Nephron progenitor cell (in vitro differentiated cells): ENCODE data around the gene MYO7B.
"Not testable (repeated sequence)": the region's sequence is repeated elsewhere in the genome, so short reads cannot be mapped to it uniquely, and the experiment has no call there.

Experiments
- DNase-seq: peaks from one replicate; pipeline ENCODE4 v3.0.0; 2021
- H3K27ac Mint-ChIP-seq: 2 replicates; pipeline ENCODE4 v1.8.0; 2021; ENCODE audit warnings: mild to moderate bottlenecking, moderate library complexity, mixed read lengths
- H3K27me3 Mint-ChIP-seq: 2 replicates; pipeline ENCODE4 v1.8.0; 2021; ENCODE audit warnings: mild to moderate bottlenecking, low read depth, mixed read lengths; ENCODE audit not compliant: poor library complexity
- H3K36me3 Mint-ChIP-seq: 2 replicates; pipeline ENCODE4 v1.8.0; 2021; ENCODE audit warnings: low read depth, mixed read lengths
- H3K4me1 Mint-ChIP-seq: 2 replicates; pipeline ENCODE4 v1.8.0; 2021; ENCODE audit warnings: mixed read lengths
- H3K4me3 Mint-ChIP-seq: 2 replicates; pipeline ENCODE4 v1.8.0; 2021; ENCODE audit warnings: mild to moderate bottlenecking, moderate library complexity, mixed read lengths
- H3K9me3 Mint-ChIP-seq: 2 replicates; pipeline ENCODE4 v1.8.0; 2021; ENCODE audit warnings: mild to moderate bottlenecking, moderate library complexity, mixed read lengths
- CTCF ChIP-seq: fragments of 200-600 bp; sonication (generic); IDR thresholded peaks from 2 replicates; pipeline ENCODE4 v1.5.0; 2021; ENCODE audit warnings: antibody characterized with exemption

MYO7B gene

GRCh38 chr2:127515383-127515915 lies 20.0 kb upstream of the MYO7B start:
- DNase-seq: no peak
- H3K27ac Mint-ChIP-seq: peak overlapping the region; percentile 85
- H3K27me3 Mint-ChIP-seq: no peaks in the 10 kb centered on the region
- peaks cover 50% of the 10 kb centered on the region for H3K36me3 Mint-ChIP-seq
- no peaks in the 10 kb centered on the region for H3K9me3 Mint-ChIP-seq
- H3K4me1 Mint-ChIP-seq: peaks cover 38% of the 10 kb centered on the region
- no peak for TF ChIP-seq CTCF
- H3K4me3 Mint-ChIP-seq: no peak overlapping the region

- Mint-ChIP-seq H3K36me3 (peaks cover 47% of the 10 kb centered on the region), H3K4me3 (no peak overlapping the region), H3K4me1 (peaks cover 38% of the 10 kb centered on the region), H3K27me3 (no peaks in the 10 kb centered on the region), H3K9me3 (no peaks in the 10 kb centered on the region), H3K27ac (peak overlapping the region; percentile 85)
- DNase-seq: no peak
- no peak for TF ChIP-seq CTCF
Observed at GRCh38 chr2:127516041-127516762, 19.3 kb upstream of the MYO7B start.

- DNase-seq: no peak
- H3K27ac Mint-ChIP-seq: peak overlapping the region; percentile 23
- TF ChIP-seq CTCF: no peak
- peaks cover 33% of the 10 kb centered on the region for H3K4me1 Mint-ChIP-seq
- no peaks in the 10 kb centered on the region for H3K9me3 Mint-ChIP-seq
- H3K4me3 Mint-ChIP-seq: no peak overlapping the region
- peaks cover 58% of the 10 kb centered on the region for H3K36me3 Mint-ChIP-seq
- no peaks in the 10 kb centered on the region for H3K27me3 Mint-ChIP-seq
Observed at GRCh38 chr2:127517465-127517864, 18.0 kb upstream of the MYO7B start.

- H3K27ac Mint-ChIP-seq: no peak overlapping the region
- H3K9me3 Mint-ChIP-seq: no peaks in the 10 kb centered on the region
- H3K4me3 Mint-ChIP-seq: no peak overlapping the region
- H3K4me1 Mint-ChIP-seq: peaks cover 20% of the 10 kb centered on the region
- no peak for TF ChIP-seq CTCF
- DNase-seq: no peak
- no peaks in the 10 kb centered on the region for H3K27me3 Mint-ChIP-seq
- H3K36me3 Mint-ChIP-seq: peaks cover 71% of the 10 kb centered on the region
Observed at GRCh38 chr2:127520424-127520823, 15.1 kb upstream of the MYO7B start.

- H3K4me1 Mint-ChIP-seq: peaks cover 29% of the 10 kb centered on the region
- H3K27ac Mint-ChIP-seq: no peak overlapping the region
- H3K36me3 Mint-ChIP-seq: peaks cover 43% of the 10 kb centered on the region
- no peak for TF ChIP-seq CTCF
- no peaks in the 10 kb centered on the region for H3K9me3 Mint-ChIP-seq
- H3K27me3 Mint-ChIP-seq: peaks cover 4% of the 10 kb centered on the region
- no peak for DNase-seq
- peak overlapping the region; percentile 50 for H3K4me3 Mint-ChIP-seq
Observed at GRCh38 chr2:127523269-127523939, 12.1 kb upstream of the MYO7B start.

- H3K27me3 Mint-ChIP-seq, H3K9me3 Mint-ChIP-seq, H3K27ac Mint-ChIP-seq, DNase-seq: not testable (repeated sequence)
- Mint-ChIP-seq H3K36me3 (peaks cover 38% of the 10 kb centered on the region), H3K4me3 (peak overlapping the region; percentile 98), H3K4me1 (peaks cover 32% of the 10 kb centered on the region)
Observed at GRCh38 chr2:127524198-127524834, 11.2 kb upstream of the MYO7B start.
